Subcutaneous adipose tissue (tissue), 4 donors: ENCODE measurements around the gene ADAMTS17. TPM values are rescaled to one million over a fixed set of nuclear protein-coding genes. Genes with fewer than 3 reads are reported as not detected.

ENCODE experiments used
- total RNA-seq, 4 donors: library from RNA; depleted of rRNA; stranded (reverse); fragments of >200 nt; gene quantifications; one replicate each; pipeline ENCODE4 v1.1.0, GENCODE V29; 2016
- TF ChIP-seq, protein P1 (sequence below): fragments of 450-650 bp; IDR thresholded peaks from one replicate; pipeline ENCODE4 v1.5.1; 2016; ENCODE audit warnings: low read depth, mild to moderate bottlenecking, control low read depth, antibody characterized with exemption, moderate library complexity

The ADAMTS17 gene
- total RNA-seq, 4 donors from 2014 or later, result 0.49 to 5.3 (median 2.5) TPM

DNA sequence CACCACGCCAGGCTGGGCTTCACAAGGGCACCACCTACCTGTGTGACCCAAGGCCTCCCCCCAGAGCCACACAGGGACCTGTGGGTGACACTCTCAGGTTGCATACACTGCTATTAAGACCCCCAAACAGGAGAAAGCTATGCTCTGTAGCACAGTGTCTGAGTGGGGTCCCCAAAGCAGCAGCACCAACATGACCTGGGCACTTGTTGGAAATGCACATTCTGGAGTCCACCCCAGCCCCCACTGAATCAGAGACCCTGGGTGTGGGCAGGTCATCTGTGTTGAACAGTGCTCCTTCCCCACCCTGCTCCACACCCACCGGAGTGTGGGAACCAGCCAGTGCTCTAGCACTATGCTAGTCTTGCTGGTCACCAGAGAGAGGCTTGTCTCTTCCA, 76.1 kb downstream of the ADAMTS17 start:
- TF ChIP-seq, protein P1, sequence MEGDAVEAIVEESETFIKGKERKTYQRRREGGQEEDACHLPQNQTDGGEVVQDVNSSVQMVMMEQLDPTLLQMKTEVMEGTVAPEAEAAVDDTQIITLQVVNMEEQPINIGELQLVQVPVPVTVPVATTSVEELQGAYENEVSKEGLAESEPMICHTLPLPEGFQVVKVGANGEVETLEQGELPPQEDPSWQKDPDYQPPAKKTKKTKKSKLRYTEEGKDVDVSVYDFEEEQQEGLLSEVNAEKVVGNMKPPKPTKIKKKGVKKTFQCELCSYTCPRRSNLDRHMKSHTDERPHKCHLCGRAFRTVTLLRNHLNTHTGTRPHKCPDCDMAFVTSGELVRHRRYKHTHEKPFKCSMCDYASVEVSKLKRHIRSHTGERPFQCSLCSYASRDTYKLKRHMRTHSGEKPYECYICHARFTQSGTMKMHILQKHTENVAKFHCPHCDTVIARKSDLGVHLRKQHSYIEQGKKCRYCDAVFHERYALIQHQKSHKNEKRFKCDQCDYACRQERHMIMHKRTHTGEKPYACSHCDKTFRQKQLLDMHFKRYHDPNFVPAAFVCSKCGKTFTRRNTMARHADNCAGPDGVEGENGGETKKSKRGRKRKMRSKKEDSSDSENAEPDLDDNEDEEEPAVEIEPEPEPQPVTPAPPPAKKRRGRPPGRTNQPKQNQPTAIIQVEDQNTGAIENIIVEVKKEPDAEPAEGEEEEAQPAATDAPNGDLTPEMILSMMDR, result no peak

DNA sequence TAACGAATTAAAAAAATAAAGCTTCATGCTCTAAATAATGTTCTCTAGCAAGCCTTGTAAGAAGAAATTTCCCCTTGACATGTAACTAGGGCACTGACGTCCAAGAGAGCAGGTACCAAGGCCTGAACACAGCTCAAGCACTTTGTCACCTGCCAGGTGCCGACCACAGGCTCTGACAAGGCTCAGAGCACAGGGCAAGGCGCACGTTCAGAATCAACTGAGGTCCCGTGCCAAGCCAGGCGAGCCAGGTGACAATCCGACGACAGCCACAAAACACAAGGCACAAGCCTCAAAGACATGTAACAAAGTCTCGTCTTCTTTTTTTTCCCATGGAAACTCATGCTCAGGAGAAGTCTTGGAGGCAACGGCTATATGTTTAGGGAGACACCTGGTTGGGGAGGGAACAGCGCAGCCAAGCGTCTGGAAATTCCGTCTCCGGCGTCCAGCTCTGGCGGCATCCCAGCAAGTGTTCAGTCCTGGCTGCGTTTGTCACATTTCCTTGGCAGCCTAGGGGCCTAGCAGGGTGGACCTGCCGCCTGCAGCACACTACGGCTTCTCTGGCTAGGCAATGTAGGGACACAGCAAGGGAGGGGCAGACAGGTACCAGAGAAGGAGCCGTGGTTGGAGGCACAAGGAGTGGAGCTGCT, 76.7 kb downstream of the ADAMTS17 start:
- TF ChIP-seq, protein P1, result no peak

DNA sequence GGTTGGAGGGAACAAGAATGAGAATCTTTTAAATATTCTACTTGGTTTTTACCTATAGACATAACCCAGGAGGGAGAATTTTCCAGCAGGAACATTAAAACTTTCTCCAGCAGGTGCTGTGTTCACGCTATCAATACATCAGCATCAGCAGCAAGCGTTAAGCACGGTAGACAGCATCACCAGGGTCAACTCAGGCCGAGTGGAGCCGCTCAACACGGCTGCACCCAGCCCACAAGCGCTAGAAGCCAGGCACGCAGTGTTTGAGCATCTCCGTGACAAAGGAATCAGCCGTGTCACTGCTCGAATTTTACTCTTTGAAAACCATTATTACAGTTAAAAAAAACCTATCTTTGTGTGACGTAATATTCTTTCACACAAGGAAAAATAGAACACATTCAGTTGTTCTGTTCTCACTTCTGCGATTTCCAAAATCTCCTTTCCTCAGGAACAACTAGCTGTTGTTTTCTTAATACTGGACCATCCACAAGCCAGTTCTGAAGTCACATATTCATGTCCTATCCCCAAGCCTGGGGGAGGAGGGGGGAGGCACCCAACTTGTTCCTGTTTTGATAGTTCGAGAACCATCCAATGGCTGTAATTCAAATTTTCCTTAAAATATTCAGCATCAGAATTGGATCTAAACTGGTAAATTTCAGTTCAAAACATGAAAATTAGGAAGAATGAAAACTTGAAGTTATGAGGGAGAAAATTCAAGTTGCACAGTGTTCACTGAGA, 77.9 kb downstream of the ADAMTS17 start:
- TF ChIP-seq, protein P1, result no peak

DNA sequence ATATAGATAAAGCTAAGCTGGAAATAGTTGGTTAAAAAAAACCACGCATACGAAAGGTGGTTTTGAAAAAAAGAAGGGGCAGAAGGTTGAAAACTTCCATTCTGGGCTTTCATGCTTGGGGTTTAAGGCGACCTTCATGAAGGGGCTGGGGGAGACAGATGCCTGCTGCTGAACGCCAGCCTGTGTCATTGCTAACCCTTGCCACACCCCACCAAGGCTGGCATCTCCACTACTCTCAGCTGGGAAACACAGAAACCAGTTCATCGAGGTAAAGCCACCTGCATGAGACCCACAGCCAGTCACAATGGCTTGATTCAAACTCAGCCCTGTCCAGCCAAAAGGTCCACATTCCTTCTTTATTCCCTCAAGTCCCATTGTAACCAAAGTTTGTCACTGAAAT, 78.7 kb downstream of the ADAMTS17 start:
- TF ChIP-seq, protein P1, result no peak

DNA sequence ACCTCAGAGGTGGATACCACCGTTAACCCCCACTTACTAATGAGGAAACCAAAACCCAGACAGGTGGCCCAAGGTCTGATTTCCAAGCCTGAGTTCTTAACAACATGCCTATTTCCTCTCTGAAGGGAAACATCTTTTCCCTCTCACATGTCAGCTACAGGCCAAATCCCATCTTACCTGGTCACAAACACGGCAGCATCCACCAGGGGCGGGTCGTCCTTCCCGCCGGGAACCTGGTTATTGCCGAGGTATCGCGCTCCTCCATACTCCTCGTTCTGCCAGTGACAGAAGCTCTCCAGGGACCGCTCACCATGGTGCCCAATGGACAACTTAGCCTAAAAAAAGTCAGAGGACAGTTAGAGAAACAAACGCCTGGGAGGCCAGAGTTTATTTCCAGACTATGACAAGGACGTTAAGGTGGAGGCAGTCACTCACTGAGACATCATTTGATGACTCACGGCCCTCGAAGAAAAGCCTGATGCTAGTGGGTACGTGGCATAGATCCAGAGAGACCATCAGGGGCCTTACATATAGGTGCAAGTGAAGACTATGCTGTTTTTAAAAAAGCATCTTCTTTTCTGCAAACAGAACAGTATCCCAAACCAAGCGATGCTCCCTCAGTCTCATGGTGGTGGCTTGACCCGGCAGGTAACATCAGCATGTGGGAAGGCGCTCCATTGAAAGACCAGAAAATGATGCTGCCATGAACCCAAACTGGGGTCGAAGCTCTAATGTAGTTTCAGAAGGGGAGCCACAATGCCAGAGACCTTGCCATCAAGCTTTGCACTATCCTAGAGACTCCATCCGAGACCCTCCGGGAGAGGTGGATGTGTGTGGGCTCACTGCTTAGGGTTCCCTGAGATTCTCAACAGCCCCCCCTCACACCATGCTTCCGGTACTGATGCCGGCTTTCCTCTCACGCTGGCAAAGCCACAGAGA, 80.2 kb downstream of the ADAMTS17 start:
- TF ChIP-seq, protein P1, result no peak

DNA sequence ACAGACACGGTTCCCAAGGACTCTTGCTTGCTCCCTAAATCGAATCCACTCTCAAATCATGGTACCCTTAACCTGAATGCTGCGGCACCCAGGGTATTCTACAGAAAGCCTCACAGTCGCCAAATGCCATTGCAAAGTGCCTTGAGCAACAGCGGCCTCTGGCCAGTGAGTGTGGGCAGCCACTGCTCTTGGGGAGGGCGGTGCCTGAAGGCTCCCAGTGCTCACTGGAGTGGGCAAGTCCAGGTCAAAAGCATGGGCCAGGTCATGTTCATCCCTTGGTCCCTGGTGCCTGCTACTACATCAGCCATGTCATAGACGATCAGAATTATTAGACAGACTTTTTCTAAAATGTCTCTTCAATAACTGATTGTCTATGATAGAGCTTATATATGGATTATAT, 82.5 kb downstream of the ADAMTS17 start:
- TF ChIP-seq, protein P1, result no peak
